Left forelimb (tissue), 1 donor: ENCODE data around the gene DDX55.
A peak's percentile ranks its signal among the peaks of the same experiment; 100 is the strongest.
"Not testable (repeated sequence)": the region's sequence is repeated elsewhere in the genome, so short reads cannot be mapped to it uniquely, and the experiment has no call there.

ENCODE experiments used
- DNase-seq: peaks from one replicate; pipeline ENCODE4 v3.0.0-alpha.2; 2018; ENCODE audit warnings: low spot score

The DDX55 gene, protein sequence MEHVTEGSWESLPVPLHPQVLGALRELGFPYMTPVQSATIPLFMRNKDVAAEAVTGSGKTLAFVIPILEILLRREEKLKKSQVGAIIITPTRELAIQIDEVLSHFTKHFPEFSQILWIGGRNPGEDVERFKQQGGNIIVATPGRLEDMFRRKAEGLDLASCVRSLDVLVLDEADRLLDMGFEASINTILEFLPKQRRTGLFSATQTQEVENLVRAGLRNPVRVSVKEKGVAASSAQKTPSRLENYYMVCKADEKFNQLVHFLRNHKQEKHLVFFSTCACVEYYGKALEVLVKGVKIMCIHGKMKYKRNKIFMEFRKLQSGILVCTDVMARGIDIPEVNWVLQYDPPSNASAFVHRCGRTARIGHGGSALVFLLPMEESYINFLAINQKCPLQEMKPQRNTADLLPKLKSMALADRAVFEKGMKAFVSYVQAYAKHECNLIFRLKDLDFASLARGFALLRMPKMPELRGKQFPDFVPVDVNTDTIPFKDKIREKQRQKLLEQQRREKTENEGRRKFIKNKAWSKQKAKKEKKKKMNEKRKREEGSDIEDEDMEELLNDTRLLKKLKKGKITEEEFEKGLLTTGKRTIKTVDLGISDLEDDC

DNA sequence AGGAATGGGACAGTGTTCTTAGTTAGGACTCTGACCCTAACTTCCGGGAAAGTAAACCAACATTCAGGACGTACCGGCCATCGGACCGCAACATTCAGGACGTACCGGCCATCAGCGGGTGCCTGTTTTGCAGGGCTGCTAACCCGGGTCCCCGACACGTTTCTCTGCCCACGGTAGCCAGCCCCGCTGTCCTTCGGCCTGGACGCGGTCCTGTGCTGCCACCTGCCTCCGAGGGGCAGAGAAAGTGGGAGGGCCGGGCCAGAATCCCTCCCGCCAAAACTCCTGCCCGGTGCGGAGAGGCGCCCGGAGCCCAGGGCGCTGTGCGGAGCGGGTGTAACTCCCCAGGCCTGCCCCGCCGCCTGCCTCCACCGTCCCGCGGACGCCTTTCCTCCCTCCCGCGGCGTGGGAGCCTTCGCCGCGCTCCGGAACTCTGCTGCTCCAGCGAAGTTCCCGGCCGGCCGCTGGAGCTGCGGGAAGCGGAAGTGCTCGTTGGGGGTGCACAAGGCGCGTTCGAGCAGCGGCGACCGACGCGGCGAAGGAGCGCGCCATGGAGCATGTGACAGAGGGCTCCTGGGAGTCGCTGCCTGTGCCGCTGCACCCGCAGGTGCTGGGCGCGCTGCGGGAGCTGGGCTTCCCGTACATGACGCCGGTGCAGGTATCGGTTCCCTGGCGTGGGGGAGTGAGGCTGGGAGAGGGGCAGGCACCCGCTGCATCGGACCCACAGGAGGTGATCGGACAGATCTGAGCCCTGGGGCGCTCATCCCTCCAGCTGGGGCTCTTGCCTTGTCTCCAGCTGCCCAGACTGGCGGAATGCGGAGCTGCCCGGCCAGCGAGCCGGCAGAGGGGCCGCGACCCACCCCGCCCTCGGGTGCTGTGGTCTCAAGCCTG is at the start of gene DDX55:
Gene DDX55 (plus strand): TSS at position 498 of the 888 bp plus-strand sequence. CDS start 50 bp downstream, at position 548.
- peak; percentile 90 for DNase-seq

DNA sequence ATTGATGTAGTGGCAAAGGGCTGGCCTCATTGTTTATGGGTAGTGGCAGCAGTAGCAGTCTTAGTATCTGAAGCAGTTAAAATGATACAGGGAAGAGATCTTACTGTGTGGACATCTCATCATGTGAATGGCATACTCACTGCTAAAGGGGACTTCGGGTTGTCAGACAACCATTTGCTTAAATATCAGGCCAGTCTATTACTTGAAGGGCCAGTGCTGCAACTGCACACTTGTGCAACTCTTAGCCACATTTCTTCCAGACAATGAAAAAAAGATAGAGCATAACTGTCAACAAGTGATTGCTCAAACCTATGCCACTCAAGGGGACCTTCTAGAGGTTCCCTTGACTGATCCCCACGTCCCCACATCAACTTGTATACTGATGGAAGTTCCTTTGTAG is 47.8 kb upstream of the DDX55 start:
- DNase-seq = not testable (repeated sequence)

DNA sequence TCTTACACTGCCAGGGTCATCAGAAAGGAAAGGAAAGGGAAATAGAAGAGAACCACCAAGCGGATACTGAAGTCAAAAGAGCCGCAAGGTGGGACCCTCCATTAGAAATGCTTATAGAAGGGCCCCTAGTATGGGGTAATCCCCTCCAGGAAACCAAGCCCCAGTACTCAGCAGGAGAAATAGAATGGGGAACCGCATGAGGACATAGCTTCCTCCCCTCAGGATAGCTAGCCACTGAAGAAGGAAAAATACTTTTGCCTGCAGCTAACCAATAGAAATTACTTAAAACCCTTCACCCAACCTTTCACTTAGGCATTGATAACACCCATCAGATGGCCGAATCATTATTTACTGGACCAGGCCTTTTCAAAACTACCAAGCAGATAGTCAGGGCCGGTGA is 47.1 kb upstream of the DDX55 start:
- not testable (repeated sequence) for DNase-seq

DNA sequence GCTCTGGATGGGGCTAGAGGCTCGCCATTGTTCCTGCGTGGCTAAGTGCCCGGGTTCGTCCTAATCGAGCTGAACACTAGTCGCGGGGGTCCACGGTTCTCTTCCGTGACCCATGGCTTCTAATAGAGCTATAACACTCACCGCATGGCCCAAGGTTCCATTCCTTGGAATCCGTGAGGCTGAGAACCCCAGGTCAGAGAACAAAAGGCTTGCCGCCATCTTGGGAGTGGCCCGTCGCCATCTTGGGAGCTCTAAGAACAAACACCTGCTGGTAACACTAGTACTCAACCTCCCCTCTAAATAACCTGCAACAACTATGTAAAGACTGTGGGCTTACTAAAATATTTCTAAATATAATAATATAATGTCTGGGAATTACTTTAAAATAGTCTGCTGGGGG is 43.4 kb upstream of the DDX55 start:
- not testable (repeated sequence) for DNase-seq

DNA sequence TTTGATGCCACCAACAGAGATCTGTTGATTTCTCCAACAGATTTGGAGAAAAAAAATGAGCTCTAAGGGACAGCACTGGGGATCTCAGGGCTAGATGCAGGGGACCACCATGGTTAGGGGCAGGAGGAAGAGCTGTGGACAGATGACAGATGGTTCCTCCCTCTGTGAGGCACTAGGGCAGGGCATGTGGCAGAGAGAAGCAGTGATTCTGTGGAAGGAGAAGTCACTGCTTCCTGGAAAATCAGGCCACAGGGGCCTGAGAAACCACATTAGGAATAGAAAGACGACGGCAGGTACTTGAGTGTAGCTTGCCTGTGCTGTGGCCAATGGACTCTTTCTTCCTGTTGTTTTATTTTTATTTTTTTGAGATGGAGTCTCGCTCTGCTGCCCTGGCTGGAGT is 42.4 kb upstream of the DDX55 start:
- DNase-seq = no peak

DNA sequence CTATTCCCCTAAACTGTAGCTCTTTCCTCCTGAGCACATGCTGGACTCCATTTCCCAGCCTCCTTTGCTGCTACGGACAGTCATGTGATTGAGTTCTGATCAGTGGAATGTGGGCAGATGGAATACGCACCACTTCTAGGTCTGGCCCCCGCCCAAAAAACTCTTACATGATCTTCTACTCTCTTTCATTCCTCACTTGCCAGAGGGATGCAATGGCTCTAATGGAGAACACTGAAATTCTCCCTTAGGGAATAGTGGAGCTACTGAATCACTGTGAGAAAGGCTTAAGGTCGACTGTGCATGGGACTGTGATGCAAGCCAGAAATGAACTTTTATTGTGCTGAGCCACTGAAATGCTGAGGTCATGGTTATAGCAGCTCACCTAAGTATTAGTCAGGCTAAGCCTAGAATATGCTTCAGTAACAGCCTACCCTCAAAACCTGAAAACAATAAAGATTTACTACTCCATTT is 30.5 kb upstream of the DDX55 start:
- DNase-seq = no peak

DNA sequence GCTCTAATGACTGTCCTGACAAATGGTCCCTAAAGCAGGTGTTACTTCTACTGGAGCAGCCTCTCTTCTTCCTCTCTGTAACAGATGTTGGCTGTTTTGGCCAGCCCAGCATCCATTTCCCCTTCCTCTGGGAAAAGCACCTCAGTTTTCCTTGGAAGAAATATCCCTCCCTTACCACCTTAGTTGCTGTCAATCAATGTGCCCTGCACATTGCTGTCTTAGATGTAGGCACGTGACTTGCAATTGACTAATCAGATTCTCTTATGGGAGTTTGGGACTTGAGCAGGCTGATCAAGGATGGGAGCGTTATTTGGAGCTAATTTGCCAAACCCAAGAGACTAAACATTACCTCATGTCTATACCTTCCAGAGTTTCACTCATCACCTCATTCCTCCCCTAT is 29.5 kb upstream of the DDX55 start:
- DNase-seq = no peak

DNA sequence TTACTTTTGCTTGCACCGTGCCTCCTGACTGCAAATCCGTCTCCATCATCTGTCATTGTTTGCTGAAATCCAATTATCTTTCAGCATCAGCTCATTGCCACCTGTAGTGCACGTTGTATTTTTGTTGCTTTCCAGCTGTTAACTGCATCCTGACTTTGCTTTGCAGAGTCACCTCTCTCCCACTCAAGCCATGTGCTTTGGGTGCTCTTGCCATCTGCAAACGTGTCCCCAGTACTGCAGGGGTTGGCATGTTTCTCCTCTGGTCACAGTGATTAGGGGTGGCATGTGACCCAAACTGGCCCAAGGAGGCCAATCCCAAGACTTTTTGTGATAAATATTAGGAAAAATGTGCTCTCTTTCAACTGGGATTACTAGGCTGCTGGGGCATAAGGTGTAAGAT is 28.0 kb upstream of the DDX55 start:
- no peak for DNase-seq

DNA sequence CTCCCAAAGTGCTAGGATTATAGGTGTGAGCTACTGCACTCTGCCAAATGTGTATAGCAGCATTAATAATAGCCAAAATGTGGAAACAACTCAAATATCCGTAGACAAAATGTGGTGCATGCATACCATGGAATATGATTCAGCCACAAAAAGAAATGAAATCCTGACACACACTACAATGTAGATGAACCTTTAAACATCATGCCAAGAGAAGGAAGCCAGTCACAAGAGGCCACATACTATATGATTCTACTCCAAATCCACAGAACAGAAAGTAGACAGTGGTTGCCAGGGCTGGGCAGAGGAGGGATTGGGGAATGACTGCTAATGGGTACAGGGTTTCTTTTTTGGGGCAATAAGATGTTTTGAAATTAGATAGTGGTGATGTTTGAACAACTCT is 25.3 kb upstream of the DDX55 start:
- DNase-seq = no peak

DNA sequence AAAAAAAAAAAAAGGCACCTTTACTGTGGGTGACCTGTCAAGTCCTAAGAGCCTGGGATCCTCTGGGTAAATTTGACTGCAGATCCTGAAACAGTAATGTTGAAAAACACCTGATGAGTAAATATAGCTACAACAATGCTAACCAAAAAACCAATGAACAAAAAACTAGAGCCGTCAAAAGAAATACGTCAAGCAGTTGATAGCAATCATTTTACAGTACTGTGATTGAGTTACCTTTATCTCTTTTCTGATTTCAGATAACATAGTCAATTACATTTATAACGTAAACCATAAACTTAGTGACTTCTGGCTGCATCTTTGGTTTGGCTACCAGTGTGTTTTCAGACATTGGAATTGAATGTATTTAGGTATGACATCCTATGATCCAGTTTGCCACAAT is 23.7 kb upstream of the DDX55 start:
- DNase-seq = no peak

DNA sequence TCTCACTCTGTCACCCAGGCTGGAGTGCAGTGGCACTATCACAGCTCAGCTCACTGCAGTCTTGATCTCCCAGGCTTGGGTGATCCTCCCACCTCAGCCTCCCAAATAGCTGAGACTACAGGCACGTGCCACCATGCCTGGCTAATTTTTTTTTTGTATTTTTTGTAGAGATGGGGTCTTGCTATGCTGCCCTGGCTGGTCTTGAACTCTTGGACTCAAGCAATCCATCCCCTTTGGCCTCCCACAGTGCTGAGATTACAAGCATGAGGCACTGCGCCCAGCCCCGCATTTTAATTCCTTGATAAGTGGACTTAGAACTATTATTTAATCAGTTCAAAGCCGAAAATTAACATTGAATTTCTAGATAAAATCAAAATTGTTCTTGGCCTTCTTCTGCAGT is 23.1 kb upstream of the DDX55 start:
- DNase-seq = not testable (repeated sequence)

DNA sequence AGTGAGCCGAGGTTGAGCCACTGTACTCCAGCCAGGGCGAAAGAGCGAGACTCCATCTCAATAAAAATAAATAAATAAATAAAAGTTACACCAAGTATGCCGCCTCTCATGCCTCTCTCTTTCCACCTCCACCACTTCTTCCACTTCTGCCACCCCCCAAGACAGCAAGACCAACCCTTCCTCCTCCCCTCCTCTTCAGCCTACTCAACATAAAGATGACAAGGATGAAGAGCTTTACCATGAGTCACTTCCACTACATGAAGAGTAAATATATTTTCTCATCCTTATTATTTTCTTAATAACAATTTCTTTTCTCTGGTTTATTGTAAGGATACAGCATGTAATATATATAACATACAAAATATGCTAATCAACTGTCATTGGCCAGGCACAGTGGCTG is 21.1 kb upstream of the DDX55 start:
- DNase-seq = no peak

DNA sequence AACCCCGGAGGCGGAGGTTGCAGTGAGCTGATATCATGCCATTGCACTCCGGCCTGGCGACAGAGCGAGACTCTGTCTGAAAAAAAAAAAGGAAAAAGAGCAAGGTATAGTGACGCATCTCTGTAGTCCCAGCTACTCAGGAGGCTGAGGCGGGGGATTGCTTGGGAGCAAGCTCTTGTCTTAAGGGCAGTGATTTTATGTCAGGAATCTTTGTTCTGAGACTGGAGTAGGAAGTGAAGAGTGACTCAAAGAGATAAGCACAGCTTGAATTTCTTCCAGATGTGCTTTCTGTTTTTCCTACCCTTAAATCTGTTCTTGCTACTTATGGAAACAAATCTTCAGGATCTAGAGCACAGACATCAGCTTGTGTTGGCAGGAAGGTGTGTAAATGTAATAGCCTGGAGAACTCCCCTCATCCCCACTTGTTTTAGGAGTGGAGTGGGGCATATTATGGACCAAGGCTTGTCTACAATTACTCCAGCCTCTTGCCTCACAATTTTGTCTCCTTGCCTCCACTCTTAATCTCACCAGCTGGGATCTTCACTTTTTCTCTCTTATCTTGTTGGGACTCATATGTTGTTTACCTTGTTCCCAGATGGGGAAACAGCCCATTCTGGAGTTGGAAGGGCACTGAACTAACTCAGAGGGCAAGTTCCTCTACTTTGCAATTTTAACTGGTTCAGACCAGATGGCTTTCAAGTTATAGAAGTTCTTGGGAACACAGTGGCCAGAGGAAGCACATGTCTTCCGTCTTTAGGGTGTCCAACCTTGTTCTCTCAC is 10.0 kb upstream of the DDX55 start:
- DNase-seq = no peak

DNA sequence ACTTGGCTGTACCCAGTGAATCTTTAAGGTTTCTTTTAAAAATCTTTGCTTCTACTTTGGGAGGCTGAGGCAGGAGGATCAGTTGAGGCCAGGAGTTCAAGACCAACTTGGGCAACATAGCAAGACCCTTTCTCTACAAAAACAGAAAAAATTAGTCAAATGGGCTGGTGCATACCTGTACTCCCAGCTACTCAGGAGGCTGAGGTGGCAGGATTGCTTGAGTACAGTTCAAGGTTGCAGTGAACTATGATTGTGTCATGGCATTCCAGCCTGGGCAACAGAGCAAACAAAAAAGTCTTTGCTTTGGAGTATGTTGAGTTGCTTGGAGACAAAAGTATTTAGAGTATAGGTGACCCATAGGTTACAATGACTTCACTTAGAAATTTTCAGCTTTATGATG is 6.2 kb upstream of the DDX55 start:
- no peak for DNase-seq

DNA sequence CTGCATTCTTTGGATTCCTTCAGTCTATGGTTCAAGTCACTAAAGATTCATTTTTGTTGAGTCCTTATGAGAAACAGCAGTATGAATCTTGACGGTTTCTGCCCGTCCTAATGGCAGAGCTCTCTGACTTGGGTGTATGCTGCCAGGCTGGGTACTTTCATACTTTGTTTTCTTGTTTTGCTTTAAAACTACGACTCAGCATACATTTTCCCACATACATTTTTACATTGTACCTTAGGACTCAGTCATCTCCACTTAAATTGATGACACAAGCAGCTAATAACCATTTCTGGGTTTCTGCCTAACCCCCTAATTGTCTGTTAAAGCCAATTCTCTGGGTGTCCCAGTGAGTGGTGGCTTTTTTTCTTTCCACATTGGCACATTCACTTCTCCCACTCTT is 4.8 kb upstream of the DDX55 start:
- DNase-seq = no peak

DNA sequence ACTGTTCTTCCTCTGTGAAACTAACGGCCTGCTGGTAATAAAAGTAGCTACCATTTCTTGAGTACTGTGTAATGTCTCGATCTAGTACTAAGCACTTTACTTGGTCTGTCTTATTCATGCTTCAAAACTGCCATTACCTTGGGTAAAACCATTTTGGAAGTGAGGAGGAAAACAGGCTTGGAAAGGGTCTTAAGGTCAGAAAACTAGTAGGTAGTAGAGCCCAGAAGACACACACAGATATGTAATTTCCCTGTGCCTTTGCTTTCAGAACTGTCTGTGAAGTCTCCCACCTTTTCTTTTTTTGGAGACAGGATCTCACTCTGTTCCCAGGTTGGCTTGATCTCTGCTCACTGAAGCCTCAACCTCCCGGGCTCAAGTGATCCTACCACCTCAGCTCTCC is 3.4 kb upstream of the DDX55 start:
- no peak for DNase-seq

DNA sequence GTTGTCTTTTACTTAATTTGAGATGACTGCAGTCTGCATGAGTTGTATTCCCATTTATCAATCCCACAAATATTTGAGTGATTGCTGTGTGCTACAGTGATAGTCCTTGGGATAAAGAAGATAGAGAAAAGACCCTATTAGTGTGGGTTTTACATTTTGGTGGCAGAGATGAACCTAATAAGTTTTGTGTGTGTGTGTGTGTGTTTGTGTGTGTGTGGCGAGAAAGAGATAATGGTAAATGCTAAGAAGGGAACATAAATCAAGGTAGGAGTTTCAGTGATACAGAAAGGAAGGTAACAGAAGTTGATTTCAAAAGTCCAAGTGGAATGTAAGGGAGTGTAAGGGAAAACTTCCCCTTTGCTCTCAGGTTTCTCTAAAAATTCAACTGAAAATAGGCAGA is 2.6 kb upstream of the DDX55 start:
- no peak for DNase-seq

DNA sequence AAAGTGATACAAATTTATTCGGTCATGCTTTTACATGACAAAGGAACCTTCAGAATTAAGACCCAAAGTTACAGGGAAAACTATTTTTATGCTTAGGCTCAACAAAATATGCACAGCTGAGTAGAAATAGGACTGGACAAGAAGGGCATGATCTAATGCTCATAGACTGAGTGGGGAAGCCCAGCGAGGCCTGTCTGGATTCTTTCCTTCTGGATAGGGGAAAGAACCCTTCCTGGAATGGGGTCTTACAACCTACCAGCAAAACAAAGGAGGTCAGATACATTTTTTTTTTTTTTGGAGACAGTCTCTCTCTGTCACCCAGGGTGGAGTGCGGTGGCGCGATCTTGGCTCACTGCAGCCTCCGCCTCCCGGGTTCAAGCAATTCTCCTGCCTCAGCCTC is 2.2 kb upstream of the DDX55 start:
- DNase-seq = no peak

DNA sequence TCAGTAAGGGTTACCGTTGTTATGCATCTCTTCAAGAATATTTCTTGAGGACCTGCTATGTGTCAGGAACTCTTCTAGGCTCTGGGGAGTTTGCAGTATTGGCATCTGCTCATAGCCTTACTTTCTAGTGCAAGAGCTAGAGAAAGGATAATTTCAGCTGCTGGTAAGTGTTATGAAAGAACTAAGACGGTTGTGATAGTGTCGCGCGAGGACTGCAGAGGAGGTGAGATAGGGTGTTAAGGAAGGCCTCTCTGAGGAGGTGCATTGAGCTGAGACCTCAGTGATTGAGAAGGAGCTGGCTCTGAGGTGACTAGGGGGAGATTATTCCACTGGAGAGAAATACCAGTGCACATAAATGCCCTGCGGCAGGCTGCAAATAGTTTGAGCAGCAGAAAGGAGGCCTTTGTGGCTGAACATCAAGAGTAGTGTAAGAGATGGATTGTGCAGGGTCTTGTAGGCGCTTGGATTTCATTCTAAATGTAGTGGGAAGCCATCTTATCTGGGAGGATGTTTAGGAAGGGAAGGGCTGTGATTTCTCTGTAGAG is 824 bp downstream of the DDX55 start:
- no peak for DNase-seq

DNA sequence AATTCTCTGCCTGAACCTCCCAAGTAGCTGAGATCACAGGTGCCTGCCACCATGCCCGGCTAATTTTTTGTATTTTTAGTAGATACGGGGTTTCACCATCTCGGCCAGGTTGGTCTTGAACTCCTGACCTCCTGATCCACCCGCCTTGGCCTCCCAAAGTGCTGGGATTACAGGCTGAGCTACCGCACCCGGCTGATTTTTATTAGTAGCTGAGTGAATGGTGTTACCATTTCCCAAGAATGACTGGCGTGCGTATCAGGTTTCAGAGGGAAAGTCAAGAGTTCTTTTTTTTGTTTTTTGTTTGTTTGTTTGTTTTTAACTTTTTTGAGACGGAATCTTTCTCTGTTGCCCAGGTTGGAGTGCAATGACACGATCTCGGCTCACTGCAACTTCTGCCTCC is 1.6 kb downstream of the DDX55 start:
- DNase-seq = not testable (repeated sequence)

DNA sequence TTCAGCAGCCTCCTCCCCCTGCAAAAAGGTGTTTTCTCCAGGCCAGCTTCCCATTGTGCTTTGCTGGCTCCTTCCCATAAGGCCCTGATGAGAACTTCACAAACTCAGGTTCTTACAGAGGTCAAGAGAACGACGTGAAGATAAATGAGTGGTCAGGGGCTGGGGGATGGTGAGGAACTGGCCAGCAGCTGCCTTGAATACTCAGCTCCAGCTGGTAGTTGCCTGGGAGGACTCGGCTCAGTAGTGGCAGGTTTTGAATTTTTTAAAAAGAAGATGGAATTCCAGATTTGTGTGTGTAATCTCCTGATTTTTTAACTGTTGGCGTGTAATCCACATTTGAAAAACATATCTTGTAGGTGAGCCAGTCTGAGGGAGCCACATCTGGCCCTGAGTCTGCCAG is 5.9 kb downstream of the DDX55 start:
- no peak for DNase-seq

DNA sequence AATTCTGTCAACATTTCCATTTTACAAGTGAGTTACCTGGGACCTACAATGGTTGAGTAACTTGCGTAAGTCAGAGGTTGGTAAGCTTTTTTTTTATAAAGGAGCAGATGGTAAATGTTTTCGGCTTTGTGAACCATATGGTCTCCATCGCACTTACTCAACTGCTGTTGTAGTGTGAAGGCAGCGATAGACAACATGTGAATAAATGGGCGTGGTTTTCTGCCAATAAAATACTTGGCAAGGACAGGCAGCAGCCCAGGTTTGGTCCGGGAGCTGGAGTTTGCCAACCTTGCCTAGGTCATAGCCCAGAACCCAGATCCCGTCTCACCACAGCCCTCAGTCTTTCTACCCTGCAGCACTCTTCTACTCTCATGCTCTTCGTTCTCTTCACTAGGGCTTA is 6.3 kb downstream of the DDX55 start:
- no peak for DNase-seq
